GM21717 (cell line): ENCODE data around the gene HIRIP3.
"Not testable (repeated sequence)": the region's sequence is repeated elsewhere in the genome, so short reads cannot be mapped to it uniquely, and the experiment has no call there.

Experiments used
- ATAC-seq: cut with Tn5 transposase; IDR thresholded peaks from one replicate; pipeline ENCODE4 v1.9.1; 2021; ENCODE audit warnings: mild to moderate bottlenecking, moderate library complexity; ENCODE audit not compliant: unreplicated experiment

Gene HIRIP3

DNA sequence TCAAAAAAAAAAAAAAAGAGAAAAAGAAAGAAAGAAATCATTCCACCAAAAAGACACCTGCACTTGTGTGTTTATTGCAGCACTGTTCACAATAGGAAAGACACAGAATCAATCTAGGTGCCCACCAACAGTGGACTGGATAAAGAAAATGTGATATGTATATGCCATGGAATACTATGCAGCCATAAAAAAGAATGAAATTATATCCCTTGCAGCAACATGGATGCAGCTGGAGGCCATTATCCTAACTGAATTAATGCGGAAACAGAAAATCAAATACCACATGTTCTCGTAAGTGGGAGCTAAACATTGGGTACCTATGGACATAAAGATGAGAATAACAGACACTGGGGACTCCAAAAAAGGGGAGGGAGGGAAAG, 21.9 kb upstream of the HIRIP3 start:
- no peak for ATAC-seq

DNA sequence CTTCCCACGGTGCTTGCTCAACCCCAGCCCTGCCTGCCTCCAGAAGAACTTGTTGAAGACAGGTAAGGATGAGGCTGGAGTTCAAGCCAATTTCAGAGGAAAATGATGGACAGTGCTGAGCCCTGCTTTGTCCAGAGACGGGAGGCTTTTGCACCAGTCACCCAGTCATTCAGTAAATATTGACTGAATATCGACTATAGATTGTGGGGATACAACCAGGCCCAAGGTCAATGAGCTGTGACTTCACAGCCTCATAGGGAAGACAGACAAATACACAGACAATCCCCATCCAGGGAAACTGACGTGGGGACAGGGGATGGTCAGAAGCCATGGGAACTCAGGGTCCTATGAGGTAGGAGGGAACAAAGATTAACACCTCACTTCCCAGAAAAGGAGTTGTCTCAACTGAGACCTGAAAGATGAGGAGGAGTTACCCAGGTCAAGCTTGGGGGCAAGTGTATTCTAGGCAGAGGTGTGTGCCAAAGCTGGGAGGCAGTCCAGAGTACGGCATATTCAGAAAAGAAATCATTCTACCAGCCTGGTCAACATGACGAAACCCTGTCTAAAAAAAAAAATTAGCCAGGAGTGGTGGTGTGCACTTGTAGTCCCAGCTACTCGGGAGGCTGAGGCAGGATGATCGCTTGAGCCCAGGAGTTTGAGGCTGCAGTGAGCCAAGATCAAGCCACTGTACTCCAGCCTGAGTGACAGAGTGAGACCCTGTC, 21.3 kb upstream of the HIRIP3 start:
- no peak for ATAC-seq

DNA sequence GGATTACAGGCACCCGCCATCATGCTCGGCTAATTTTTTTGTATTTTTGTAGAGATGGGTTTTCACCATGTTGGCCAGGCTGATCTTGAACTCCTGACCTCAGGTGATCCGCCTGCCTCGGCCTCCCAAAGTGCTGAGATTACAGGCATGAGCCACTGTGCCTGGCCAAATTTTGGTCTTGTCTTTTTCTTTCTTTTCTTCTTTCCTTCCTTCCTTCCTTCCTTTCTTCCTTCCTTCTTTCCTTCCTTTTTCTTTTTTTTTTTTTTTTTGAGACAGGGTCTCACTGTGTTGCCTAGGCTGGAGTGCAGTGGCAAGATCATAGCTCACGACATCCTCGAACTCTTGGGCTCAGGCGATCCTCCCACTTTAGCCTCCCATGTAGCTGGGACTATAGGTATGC, 20.0 kb upstream of the HIRIP3 start:
- not testable (repeated sequence) for ATAC-seq

DNA sequence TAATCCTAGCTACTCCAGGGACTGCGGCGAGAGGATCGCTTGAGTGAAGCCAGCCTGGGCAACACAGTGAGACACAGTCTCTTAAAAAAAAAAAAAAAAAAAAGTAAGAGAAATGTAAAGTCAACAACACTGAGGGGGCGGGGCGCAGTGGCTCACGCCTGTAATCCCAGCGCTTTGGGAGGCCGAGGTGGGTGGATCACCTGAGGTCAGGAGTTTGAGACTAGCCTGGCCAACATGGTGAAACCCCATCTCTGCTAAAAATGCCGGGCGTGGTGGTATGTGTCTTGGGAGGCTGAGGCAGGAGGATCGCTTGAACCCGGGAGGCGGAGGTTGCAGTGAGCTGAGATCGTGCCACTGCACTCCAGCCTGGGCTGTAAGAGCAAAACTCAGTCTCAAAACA, 17.2 kb upstream of the HIRIP3 start:
- not testable (repeated sequence) for ATAC-seq

DNA sequence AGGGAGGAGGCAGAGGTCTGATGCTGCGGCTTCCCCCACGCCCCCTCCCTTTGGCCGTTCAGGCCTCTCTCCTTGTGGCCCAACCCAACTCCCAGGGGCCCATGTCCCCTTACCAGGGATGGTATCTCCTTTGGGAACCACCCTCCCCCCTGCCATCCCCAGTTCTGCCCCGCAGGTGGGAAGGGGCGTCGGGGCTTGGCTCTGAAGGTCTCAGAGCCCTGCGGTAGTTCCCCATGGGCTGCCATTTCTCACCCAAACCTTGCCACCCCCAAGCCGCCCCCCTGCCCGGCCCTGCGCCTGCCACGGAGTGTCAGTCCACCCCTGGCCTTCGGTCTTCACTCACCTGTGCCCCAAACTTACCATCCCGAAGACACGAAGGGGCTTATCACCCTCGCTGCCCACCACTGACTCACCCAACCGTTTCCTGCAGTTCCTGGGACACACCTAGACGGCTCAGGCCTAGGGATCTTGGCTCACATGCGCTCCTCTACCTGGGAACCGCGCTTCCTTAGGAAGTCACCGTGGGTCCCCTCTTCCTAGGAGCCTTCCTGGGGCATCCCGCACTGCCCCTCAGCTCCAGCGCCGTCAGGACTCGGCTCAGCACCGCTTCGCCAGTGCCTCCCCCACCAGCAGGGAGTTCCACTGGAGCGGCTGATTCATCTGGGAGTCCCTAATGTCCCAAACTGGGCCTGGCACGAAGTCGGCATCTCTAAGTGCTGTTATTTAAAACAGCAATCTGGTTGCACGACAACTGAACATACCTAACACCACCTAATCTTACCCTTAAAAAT, 16.5 kb upstream of the HIRIP3 start:
- no peak for ATAC-seq

DNA sequence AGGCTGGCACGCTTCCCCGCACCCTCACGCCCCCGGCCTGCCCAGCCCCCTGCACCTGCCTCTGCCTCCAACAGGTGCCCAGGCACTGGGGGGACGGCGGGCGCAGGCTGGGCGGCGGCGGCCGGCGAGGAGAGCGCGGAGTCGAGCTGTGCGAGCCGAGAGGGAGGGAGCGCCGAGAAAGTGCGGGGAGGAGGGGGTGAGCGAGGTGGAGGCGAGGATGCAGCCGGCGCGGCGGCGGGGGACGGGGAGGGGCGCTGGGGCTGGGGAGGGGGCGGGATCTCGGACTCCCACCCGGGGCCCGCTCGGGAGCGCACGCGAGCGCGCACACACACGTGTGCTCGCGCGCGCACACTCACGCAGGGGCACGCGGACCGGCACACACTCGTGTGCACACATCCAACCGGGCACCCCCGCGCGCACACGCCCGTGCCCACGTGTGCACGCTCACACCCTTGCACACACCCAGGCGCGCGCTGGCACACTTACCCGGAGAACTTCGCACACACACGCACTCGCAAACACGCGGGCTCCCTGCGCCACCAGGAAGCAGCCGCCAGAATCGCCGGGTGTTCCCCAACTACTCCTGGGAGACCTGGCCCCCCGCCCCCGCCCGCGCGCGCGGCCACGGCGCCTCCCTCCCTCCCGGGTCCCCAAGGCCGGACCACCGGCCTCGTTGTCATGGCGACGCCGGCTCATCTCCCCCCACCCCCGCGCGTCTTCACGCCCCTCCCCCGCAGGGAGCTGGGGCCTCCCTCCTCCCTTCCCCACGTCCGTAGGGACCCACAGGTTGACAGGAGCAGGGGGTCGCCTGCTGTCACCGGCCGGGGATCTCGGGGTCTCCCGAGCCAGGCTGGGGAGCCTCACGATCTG, 15.7 kb upstream of the HIRIP3 start, which contains the start of gene DOC2A:
Gene DOC2A, minus strand, starts transcription at position 184 of the 870 bp plus-strand sequence. CDS start 805 bp downstream, outside the sequence.
- no peak for ATAC-seq

DNA sequence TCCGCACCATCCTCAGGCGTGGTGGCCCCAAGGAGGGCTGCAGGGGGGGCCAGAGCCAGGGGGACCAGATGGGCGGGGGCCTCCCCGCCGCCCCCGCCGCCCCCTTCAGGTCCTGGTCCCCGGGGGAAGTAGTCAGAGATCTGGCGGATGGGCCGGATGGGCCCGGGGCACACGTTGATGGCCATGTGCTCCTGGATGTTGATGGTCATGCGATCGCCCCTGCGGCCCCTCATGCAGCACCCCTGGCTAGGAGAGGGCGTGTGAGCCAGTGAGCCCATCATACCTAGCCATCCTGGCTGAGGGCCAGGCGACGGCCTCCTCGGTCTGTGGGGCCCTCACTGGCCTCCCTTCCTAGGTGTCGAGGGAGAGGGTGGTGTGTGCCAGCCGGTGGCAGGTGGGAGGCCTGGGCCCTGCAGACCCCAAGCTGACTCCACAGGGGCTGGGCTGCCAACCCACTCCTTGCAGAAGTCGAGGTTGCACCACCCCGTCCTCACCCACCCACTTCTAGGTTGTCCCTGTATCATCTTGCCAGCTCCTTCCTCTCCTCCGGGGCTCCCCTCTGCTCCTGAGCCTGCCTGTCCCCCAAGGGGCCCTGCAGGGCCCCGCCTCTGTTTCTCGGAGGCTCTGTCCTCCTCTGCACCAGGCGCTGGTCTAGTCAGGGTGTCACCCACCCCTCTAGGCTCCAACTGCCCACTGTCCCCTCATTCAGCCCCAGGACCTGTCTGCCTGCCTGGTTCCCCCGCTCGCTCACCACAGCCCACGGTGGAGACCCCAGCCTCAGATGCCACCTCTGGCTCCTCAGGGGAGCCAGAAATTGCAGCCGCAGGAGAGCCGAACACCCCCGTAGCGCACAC, 14.8 kb upstream of the HIRIP3 start:
- no peak for ATAC-seq

DNA sequence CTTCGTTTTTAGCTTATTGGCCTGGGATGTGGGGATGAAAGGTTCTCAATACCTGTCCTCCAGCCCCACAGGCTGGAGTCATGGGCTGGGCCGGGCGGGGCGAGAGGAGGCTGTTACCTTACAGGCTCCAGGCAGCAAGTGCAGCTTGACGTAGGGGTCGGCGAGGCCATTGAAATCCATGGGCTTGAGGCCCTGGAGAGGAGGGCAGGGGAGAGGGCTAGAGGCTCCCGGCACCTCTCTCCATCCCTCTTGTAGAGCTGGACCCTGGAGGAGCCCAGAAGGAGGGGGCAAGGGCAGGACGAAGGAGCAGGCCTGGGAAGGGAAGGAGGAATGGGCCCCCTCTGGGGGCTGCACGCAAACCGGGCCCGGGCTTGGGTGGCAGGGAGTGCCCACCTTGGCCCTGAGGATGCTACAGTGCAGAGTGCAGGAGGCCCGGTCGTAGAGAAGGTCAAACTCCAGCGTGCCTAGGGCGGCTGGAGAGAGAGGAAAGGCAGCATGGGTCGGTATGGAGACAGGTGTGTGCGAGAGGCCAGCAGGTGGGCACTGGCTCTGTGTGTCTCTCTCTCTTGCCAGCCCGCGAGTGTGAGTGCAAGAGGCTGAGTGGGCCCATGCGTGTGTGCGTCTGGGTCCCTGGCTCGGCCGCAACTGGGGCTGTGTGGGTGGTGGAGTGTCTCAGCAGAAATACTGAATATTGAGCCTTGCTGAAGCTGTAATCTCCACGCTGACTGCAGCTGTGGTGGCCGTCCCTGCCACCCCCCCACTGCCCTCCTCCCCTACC, 13.9 kb upstream of the HIRIP3 start:
- no peak for ATAC-seq

DNA sequence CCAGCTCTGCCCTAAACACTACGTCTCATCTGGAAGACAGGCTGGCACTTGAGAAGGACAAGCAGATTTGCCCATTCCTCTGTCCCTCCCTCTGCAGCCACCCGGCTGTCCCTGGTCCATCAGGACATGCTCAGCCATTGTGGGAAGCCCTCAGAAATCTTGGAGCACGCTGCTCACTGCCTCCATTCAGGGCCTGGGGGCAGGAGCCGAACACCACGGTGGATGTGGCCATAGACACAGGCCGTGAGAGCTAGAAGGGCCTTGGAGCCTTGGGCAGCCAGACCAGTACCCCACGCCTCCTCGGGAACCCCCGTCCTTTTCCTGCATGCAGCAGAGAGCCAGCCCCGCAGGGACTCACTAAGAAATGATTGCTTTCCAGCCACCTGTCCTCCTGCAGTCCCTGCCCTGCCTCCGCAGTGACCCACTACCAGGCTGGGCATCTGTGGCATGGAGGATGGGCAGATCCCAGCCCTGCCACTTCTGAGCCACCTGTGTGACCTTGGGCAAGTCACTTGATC, 12.0 kb upstream of the HIRIP3 start:
- ATAC-seq = no peak

DNA sequence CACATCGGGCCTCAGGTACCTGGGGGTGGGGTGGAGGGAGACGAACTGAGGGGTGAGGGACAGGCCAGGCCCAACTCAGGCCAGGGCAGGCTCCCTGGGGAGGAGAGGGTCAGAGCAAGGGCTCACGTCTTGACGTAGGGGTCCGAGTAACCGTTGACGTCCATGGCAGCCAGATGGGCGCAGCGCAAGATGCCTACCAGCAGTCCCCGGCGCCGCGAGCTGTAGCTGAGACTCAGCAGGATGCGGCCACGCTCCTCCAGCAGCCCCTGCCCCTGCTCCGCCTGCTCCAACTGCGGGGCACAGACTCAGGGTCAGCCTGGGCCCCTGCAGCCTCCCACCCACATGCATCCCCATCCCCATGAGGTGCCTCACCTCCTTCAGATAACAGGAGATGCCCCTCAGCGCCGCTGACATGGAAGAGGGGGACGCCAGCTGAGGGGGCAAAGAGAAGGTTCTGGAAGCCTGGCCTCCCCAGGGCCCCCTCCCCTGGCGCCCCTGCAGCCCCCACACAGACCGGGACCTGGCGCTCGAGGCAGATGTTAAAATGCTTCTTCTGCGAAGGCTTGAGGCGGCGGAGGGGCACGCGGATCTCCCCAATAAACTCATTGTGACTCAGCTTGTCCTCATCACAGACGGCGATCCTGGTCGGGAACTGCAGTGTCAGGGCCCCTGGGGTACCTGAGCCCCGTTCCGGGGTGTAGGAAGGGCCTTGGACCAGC, 11.4 kb upstream of the HIRIP3 start:
- ATAC-seq = no peak

DNA sequence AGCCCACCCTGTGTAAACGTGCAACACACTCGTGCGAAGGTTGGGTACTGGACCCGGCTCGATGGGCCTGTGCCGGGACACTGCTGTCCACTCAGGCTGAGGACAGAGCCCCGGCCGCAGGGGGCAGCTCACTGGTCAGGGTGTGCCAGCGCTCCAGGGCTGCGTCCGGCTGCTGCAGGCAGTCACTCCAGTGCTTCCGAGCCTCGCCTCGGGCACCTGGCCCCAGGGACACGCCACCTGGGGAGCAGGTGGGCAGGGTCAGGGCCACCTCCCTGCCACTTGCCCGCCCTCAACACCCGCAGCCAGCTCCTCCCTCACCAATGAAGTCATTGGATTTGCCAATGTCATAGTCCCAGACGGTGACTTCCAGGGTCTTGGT, 10.7 kb upstream of the HIRIP3 start:
- no peak for ATAC-seq

DNA sequence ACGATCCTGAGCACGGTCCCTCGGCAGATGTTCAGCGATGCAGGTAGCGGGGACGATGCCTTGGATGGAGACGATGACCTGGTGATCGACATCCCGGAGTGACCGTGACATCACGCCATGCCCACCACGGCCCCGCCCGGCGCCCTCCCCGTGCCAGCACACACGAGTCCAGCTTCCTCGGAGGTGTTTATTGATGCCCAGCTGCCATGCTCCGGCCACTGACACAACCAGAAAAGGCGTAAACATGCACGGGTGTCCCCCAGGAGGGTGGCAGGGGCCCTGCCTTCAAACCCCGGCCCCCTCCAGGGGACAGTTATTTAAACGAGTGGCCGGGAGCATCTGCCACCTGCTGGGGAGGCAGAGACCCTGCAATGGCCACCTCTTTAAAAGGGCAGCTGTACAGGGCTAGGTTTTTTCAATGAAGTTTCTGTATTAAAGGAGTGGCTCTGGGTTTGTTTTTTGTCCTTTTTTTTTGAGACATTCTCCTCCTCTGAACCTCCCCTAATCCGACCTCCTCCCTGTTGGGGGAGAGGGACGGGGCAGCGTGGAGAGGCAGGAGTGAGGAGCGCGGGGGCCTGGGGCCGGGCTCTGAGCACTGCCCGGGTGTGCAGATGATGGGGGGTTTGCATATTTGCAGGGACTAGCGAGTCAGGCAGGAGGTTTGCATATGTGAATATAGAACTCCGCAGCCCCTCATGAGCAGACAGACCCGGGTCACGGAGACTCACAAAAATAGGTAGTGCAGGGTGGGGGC, 10.1 kb upstream of the HIRIP3 start:
- no peak for ATAC-seq

DNA sequence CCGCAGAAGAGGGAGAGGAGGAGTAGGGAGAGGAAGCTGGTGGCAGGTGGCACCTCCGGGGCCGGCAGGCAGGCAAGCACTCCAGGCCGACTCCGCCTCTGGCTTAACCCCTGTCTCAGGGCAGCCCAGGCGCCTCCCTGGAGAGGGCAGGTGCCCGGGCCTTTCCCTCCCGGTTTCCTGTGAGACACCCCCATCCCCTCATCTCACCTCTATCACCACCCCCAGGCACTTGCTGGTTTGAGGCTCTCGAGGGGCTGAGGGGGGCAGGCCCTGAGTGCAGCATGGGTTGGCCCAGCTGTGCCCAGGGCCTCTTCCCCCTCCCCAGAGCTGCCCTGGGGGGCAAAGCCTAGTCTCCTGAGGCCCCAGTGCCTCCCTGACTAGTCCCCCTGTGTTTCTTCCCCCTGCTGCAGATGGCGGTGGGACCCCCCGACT, 9.4 kb upstream of the HIRIP3 start:
- ATAC-seq = no peak

DNA sequence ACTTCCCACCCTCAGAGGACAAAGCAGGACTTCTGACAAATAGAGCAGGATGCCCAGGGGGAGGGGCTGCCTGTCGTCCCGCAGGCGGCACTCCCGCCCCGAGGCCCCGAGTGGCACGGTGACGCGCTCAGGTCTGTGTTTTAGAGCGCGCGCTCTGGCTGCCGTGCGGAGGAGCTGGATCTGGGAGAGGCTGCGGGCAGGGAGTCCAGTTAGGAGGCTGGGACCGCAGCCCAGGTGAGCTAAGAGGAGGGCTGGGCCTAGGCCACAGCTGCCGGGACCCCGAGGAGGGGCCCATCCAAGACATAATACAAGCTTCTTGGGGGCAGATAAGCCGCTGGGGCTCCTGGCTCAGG, 9.0 kb upstream of the HIRIP3 start:
- ATAC-seq = no peak

DNA sequence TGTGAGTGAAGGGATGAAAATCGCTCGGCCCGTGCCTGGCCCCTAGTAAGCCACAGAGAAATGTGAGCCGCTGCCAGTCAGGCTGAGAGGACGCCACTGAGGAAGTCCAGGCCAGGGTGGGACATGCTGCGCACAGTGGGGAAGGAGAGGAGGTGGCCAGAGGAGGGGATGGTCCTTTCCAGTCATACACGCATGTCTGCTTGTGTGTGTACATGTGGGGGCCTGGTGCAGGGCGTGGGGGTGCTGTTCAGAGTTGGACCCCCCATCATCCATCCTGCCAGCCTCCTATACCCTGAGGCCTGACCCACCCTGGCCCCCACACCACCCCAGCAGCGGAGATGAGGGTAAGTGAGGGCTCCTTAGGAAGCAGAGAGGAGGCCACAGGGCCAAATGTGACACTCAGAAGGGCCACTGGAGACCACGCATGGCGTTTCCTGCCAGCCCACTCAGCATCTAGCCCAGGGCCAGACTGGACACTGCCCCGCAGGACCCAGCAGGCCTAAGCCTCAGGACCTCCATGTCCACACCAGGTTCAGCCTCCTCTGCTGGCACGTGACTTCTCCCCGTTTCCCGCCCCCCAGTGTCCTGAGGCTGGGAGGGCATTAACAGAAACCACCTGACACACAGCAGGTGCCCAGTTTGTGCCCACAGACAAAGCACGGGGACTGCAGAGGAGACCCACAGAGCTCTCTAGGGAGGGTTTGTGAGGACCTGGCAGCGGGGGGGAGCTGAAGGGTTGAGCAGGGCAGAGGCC, 8.4 kb upstream of the HIRIP3 start:
- ATAC-seq = no peak

DNA sequence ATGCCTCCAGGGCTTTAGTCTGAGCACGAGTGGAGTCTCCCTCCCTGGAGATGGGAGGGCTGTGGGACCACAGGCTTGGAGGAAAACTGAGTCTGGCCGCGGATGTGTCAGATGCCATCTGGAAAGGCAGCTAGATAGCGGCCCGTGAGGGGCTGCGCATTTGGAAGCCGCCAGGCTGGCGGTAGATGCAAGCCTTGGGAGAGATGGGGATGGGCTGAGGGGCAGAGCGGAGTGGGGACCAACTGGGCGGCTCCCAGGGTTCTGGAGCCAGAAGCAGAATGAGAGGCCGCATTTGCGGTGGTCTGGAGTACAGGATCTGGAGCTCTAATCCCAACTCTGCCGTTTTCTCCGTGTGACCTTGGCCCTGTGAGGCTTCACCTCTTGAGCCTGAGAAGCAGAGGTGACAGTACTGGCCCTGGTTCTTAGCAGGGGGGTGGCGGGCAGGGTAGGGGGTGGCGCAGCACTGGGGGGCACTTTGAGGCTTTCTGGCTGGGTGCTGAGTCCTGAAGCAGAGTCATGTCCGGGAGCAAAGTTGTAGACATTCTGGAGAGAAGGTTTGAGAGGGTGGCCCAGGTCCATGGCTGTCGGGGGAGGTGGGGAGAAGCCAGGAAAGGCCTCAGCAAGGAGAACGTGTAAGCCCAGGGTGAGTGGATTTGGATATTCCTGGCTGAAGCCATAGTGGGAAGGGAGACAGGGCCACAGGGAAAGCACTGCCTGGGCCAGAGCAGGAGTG, 7.4 kb upstream of the HIRIP3 start:
- no peak for ATAC-seq
